MV-4-11 (cell line): ENCODE measurements around the gene PDGFRA.

Experiments
- DNase-seq: peaks from one replicate; lab custom pipeline; 2025; lab: John Stamatoyannopoulos, UW

Gene PDGFRA

DNA sequence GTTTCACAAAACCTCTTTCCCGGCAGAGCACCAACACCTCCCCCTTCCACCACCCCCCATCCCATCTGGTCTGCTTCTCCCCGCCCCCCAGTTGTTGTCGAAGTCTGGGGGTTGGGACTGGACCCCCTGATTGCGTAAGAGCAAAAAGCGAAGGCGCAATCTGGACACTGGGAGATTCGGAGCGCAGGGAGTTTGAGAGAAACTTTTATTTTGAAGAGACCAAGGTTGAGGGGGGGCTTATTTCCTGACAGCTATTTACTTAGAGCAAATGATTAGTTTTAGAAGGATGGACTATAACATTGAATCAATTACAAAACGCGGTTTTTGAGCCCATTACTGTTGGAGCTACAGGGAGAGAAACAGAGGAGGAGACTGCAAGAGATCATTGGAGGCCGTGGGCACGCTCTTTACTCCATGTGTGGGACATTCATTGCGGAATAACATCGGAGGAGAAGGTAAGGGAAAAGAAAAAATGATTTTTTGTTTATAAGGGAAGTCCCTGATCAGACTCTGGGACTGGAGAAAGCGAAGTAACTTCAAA is at the start of gene PDGFRA:
PDGFRA (plus strand) TSS at position 333 of the 541 bp plus-strand sequence. CDS start 29,476 bp downstream, outside the sequence.
- no peak for DNase-seq

DNA sequence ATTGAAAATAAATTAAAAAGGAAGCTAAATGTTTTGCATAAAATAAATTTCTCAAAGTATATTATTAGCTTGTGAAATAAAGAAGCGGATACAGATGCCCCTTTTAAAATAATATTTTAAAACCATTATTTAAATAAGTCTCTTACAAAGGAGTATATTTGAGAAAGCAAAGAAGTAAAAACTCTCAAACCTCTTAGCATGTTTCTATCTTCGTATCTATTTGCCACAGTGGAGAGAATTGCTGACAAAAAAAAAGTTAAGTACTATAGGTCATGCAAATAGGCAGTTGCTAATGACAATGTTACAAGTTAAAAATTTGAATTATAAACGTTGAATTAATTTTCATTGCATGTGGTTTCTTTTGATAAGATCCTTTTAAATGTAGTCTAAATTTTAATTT is 44.5 kb upstream of the PDGFRA start:
- no peak for DNase-seq

DNA sequence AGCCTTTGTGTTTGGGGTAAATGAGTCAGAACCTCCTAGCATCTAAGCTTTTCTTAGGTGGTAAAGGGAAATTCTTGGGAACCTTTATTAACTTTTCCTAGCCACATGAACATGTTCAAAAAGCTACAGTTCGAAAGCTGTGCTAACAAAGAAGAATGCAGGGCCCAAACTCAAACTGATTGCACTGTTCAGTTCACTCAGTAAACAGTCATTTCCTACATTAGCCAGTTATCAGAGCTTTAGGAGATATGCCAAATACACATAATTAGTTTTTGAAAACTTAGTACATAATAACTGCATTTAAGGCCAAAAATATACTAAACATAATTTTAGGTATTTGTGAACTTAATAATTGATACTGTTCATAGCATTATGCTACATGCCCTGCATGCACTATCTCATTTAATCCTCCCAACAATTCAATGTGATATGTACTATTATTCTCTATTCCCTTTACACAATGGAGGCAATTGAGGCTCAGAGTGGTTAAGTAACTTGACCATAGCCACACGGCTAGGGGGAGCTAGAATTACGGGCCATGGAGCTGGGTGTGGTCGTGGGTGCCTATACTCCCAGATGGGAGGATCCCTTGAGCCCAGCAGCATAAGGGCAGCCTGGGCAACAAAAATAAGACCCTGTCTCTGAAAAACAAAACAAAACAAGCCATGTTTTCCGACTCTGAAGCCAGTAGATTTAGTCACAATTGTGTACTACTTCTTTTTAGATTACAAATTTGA is 43.9 kb upstream of the PDGFRA start:
- peak; percentile 12 for DNase-seq

GRCh38 chr4:54185866-54186265 is 43.2 kb upstream of the PDGFRA start:
- no peak for DNase-seq

DNA sequence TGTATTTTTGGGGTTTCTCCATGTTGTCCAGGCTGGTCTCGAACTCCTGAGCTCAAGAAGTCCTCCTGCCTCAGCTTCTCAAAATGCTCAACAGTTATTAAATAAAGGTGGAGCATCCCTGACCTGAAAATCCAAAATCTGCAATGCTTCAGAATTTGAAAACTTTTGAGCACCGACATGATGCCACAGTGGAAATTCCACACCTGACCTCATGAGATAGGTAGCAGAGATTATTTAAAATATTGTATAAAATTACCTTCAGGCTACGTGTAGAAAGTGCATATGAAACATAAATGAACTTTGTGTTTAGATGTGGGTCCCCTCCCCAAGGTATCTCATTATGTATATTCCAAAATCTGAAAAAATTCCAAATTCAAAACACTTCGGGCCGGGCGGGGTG is 42.7 kb upstream of the PDGFRA start:
- no peak for DNase-seq

GRCh38 chr4:54187148-54187547 is 41.9 kb upstream of the PDGFRA start:
- DNase-seq = peak; percentile 75

DNA sequence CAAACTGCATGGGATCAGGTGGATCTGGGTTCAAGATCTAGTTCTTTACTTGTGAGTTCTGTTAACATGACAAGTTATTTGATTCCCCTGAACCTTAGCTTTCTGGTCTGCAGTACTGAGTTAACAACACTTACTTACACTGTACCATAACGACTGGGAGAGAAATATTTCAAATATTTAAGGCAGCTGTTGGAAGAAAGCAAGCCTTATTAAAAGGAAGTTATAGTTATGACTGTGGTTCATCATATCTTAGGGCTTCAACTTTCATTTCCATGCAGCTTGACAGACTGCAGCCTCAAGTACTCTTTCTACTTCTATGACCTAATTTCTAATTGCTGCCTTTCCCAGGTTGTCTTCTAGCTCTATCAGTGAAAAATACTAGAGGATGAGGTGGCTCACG is 40.0 kb upstream of the PDGFRA start:
- peak; percentile 66 for DNase-seq

GRCh38 chr4:54192811-54193210 is 36.3 kb upstream of the PDGFRA start:
- no peak for DNase-seq

DNA sequence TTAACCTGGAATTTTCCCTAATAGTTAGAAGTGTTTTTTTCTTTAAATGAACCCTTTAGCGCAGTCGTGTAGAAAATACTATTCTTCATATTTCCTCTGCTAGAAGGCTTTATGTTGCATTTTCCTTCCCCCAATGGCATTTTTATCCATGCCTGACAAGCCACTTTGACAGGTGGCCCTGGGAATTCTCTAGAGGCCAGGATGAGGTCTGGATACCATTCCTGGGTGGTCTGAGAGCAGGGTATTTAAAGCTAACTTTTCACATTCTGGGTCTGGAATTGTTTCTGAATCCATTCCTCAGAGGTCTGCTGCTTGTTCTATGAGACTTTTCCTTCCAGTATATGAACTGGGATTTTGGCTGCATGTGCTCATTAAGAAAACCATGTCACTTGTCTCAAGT is 31.2 kb upstream of the PDGFRA start:
- no peak for DNase-seq

DNA sequence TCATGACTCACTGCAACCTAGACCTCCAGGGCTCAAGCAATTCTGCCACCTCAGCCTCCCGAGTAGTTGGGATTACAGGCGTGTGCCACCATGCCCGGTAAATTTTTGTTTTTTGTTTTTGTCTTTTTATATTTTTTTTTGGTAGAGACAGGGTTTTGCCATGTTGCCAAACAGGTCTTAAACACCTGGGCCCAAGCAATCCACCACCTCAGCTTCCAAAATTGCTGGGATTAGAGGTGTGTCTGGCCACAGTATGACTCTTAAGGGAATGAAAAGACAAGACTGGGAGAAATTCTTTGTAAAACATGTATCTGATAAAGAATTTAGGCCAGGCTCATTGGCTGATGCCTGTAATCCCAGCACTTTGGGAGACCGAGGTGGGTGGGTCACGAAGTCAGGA is 29.2 kb upstream of the PDGFRA start:
- no peak for DNase-seq

GRCh38 chr4:54209617-54210016 is 19.5 kb upstream of the PDGFRA start:
- DNase-seq = no peak

DNA sequence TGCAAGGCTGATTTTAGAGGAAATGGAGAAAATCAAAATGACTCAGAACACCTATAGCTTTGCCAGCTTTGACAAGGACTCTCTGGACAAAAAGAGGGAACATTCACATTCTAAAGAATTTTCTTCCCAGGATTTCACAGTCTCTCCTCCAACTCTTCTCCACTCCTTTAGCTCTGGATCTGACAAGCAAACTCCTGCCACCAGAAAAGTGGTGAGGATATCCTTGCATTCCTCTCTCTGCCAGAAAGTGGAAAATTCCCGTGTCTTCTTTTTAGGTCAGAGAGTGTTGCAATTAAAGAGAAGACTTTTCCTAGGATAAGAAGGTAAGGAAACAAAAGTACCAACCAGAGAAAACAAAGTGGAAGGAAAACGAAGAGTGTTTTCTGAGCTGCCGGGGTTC is 16.1 kb upstream of the PDGFRA start:
- DNase-seq = no peak

- peak; percentile 12 for DNase-seq
Observed at GRCh38 chr4:54213761-54214160, 15.3 kb upstream of the PDGFRA start.

DNA sequence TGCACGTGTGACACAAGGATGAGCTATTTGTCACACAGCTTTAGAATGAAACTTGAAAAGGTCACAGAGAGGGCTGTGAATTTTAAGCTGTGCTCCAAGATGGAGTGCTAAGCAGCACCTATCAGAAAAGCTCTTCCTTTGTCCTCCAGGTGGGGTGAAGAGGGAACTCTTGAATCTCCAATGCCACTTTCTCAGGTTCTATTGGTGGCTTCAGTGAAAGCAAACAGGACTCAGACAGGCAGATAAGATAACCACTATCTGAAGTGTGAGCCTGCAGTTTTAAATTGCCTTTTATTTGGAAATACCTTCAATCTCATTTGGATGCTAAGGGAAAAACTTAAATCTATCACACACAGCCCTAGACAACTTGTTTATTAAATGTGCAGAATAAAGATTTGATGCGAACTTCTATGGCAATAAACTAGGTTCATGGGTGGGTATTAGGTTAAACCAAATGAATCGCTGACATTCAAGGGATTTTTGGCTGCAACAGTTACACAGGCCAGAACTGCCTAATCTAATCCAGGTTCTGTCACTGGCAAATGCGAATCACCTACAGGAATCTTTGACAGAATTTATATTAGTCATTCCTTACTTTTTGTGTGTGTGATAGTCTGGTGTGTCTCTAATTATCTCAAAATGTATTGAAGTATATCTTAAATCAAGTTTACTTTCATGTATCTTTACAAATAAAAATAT is 13.6 kb upstream of the PDGFRA start:
- no peak for DNase-seq

DNA sequence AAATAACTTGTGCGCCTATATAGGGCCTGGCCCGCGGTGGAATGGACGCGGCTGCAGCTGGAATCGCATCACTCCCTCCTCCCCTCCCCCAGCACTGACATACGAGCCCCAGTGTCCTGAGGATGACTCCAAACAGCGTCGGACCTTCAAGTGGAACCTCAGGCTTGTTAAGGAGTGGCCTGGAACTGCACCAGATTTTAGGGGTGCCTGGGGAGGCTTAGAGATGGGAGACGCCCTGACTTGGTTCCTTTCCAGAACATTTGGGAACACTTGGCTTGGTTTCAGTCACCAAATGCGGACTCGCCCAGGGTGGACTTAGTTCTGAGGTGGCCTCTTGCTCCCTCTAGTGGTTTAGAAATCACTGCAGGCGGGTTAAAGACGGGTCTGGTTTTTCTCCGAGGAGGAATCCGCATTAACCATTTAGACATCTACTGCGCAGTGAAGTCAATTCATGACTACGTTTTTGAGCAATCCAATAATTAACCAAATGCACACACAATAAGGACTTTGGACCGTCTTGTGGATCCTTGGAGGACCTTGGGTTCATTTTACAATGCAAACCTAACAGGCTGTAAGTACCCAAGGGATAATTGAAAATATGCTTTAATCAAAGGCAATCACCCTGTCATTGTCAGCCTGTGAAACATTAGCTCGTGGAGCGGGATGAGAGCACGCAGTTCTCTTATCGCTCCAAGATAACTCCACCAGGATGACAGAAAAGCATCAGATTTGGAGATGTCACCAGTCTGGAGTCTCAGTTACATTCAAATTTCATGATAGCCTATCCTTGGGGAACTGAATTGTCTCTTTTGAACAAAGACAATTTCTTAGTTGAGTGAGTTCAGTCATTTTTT is 11.2 kb upstream of the PDGFRA start:
- DNase-seq = peak; percentile 63

DNA sequence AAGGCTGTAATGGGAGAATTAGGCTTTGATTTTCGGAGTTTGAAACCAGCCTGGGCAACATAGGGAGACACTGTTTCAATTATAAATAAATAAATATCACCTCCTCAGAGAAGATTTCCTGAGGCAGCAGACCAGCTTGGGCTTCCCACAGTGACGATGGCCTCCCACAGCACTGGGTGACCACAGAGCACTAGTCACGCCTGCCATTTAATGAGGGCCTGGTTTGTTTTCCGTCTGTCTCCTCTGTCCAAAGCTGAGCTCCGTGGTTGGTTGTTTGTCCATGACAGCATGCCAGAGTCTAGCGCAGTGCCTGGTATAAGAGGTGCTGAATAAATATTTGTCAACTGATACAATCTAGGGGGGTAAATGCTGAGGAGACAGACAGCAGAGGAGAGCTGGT is 10.4 kb upstream of the PDGFRA start:
- DNase-seq = no peak

GRCh38 chr4:54224996-54225597 is 4.0 kb upstream of the PDGFRA start:
- no peak for DNase-seq

DNA sequence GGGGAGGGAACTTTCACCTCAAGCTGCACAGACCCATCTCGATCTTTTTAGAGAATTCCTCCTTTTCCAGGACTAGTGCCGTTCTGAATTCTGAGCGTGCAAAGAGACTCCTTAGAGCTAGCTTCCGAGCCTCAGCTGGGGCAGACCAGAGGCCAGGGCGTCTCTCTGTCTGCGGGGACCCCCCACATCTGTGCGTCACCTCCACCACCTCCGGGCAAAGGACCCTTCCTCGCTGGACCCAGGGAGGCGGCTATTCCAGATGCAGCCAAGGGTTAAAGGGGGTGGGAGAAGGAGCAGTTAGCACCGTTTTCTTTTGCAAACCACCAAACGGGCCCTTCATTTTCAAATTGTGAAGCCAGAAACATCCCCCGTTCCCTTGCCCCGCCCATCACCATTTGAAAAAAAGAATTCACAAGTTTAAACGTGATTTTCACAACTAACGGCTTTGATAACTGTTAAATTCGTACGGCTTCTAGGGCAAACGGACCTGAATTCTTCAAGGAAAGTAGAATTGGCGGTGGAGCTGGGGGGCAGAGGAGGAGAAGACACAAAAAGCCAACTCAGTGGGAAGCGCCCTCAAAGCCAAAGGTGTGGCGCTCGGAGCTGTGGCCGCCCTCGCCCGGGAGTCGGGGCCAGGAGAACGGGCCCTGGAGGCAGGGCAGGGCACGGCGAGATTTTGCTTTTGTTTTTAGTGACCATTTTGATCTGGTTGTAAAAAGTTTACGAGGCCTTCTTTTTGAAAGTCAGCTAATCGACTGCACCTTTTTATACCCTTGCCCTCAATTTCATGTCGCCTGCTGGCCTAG is 3.3 kb upstream of the PDGFRA start:
- DNase-seq = no peak

- DNase-seq = no peak
Observed at GRCh38 chr4:54226404-54227255, 2.5 kb upstream of the PDGFRA start.
